Measurements from ENCODE around the gene GPR153.

DNA sequence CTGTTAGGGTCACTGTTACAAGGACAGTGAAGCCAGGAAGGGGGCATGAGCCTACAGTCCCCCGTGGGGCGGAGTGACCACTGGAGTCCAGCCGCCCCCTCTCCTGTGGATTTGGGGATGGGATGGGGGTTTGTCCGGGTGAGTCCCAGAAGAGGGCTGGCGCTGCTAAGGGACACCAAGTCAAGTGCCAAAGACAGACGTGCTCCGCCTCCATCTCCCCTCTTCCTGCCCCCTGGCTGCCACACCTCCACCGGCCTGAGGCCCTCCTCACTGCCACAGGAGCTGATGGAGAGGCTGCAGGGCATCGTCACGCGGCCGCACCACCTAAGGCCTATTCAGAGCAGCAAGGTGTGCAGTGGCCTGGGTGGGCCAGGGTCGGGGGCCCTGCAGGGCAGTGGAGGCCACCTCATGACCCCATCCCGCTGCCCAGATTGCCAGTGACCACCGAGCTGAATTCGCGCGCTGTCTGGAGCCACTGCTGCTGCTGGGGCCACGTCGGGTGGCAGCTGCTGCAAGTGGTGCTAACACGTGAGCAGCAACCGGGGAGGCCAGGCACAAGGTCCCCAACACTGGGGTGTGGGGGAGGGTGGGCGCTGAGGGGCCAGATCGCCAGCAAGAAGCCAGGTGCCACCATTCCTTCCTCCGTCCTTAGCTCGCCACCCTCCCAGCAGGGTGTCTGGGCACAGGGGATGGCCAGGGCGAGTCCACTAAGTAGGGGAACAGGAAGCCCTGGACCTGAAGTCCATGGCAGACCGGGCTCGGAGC, 50.1 kb downstream of the GPR153 start:
- TF ChIP-seq CTCF (conservative IDR thresholded peaks at IDR 0.05; ENCODE audit: low read depth, low read length) (no peak), EZH2phosphoT487 (IDR thresholded peaks at IDR 0.05; ENCODE audit: borderline replicate concordance, low read length) (no peak), EZH2 (IDR thresholded peaks at IDR 0.05; ENCODE audit: low read length, unreplicated experiment) (no peak)
